HG02763 (cell line): ENCODE results near the gene CELF3.

Experiments
- ATAC-seq: cut with Tn5 transposase; IDR thresholded peaks from one replicate; pipeline ENCODE4 v1.9.1; 2021; ENCODE audit warnings: mild to moderate bottlenecking, moderate library complexity; ENCODE audit not compliant: unreplicated experiment

The CELF3 gene

GRCh38 chr1:151720974-151721787 is 4.6 kb upstream of the CELF3 start, which contains the start of gene RIIAD1:
Gene RIIAD1 (plus strand): TSS chr1:151721522. CDS start chr1:151721537, 15 bp downstream.
- peak; percentile 57 for ATAC-seq

GRCh38 chr1:151720554-151720953 is 4.0 kb upstream of the CELF3 start:
- ATAC-seq, result no peak

GRCh38 chr1:151720125-151720524 is 3.5 kb upstream of the CELF3 start:
- ATAC-seq, result no peak

GRCh38 chr1:151718666-151719065 is 2.1 kb upstream of the CELF3 start:
- no peak for ATAC-seq

- no peak for ATAC-seq
Measured at GRCh38 chr1:151718011-151718431, 1.4 kb upstream of the CELF3 start.

GRCh38 chr1:151716405-151716762 is 219 bp downstream of the CELF3 start:
- ATAC-seq, result no peak

GRCh38 chr1:151715726-151716404 is 738 bp downstream of the CELF3 start:
- no peak for ATAC-seq

GRCh38 chr1:151714820-151715725 is 1.5 kb downstream of the CELF3 start:
- no peak for ATAC-seq

GRCh38 chr1:151713874-151714273 is 2.7 kb downstream of the CELF3 start:
- no peak for ATAC-seq

- ATAC-seq, result no peak
Measured at GRCh38 chr1:151713044-151713443, 3.6 kb downstream of the CELF3 start.

GRCh38 chr1:151711951-151712350 is 4.7 kb downstream of the CELF3 start:
- ATAC-seq, result no peak

GRCh38 chr1:151711044-151711800 is 5.4 kb downstream of the CELF3 start:
- no peak for ATAC-seq

- no peak for ATAC-seq
Measured at GRCh38 chr1:151710187-151710840, 6.3 kb downstream of the CELF3 start.

GRCh38 chr1:151708891-151709290 is 7.7 kb downstream of the CELF3 start:
- no peak for ATAC-seq

GRCh38 chr1:151707541-151708065 is 9.0 kb downstream of the CELF3 start:
- ATAC-seq, result no peak

- ATAC-seq, result no peak
Measured at GRCh38 chr1:151706464-151707415, 9.9 kb downstream of the CELF3 start.

- no peak for ATAC-seq
Measured at GRCh38 chr1:151705753-151706463, 10.7 kb downstream of the CELF3 start.

GRCh38 chr1:151705146-151705545 is 11.5 kb downstream of the CELF3 start:
- no peak for ATAC-seq
